Activated CD4-positive, alpha-beta T cell treated with anti-CD3 and anti-CD28 coated beads, Interleukin-2, amount 50 U/mL, for 16 hours (primary cell): Measurements from ENCODE around the gene SOX6.
"Not testable (repeated sequence)": the region's sequence is repeated elsewhere in the genome, so short reads cannot be mapped to it uniquely, and the experiment has no call there.

Experiments used
- DNase-seq: peaks from one replicate; pipeline ENCODE4 v3.0.0-alpha.2; 2020

SOX6 gene

GRCh38 chr11:16184588-16184987 is 171.8 kb downstream of the SOX6 start:
- no peak for DNase-seq

- DNase-seq: no peak
Measured at GRCh38 chr11:16182553-16182952, 173.8 kb downstream of the SOX6 start.

- DNase-seq: no peak
Measured at GRCh38 chr11:16180868-16181267, 175.5 kb downstream of the SOX6 start.

- DNase-seq: no peak
Measured at GRCh38 chr11:16179676-16180075, 176.7 kb downstream of the SOX6 start.

- no peak for DNase-seq
Measured at GRCh38 chr11:16178273-16178672, 178.1 kb downstream of the SOX6 start.

- DNase-seq: no peak
Measured at GRCh38 chr11:16177688-16178087, 178.7 kb downstream of the SOX6 start.

- DNase-seq: no peak
Measured at GRCh38 chr11:16173798-16174197, 182.5 kb downstream of the SOX6 start.

GRCh38 chr11:16171882-16172281 is 184.5 kb downstream of the SOX6 start:
- DNase-seq: no peak

GRCh38 chr11:16169956-16170847 is 186.1 kb downstream of the SOX6 start:
- no peak for DNase-seq

- DNase-seq: no peak
Measured at GRCh38 chr11:16169541-16169940, 186.8 kb downstream of the SOX6 start.

GRCh38 chr11:16167706-16168487 is 188.4 kb downstream of the SOX6 start:
- no peak for DNase-seq

GRCh38 chr11:16166571-16166970 is 189.8 kb downstream of the SOX6 start:
- DNase-seq: no peak

- no peak for DNase-seq
Measured at GRCh38 chr11:16160146-16160545, 196.2 kb downstream of the SOX6 start.

GRCh38 chr11:16158426-16158994 is 197.8 kb downstream of the SOX6 start:
- no peak for DNase-seq

- no peak for DNase-seq
Measured at GRCh38 chr11:16157327-16157726, 199.0 kb downstream of the SOX6 start.

GRCh38 chr11:16155448-16155847 is 200.9 kb downstream of the SOX6 start:
- DNase-seq: no peak

GRCh38 chr11:16154715-16155396 is 201.5 kb downstream of the SOX6 start:
- no peak for DNase-seq

GRCh38 chr11:16153951-16154350 is 202.4 kb downstream of the SOX6 start:
- no peak for DNase-seq

GRCh38 chr11:16151138-16151537 is 205.2 kb downstream of the SOX6 start:
- DNase-seq: no peak

- no peak for DNase-seq
Measured at GRCh38 chr11:16149476-16149875, 206.9 kb downstream of the SOX6 start.

- DNase-seq: no peak
Measured at GRCh38 chr11:16148301-16148931, 207.9 kb downstream of the SOX6 start.

- DNase-seq: not testable (repeated sequence)
Measured at GRCh38 chr11:16146980-16147379, 209.4 kb downstream of the SOX6 start.

- not testable (repeated sequence) for DNase-seq
Measured at GRCh38 chr11:16141614-16142013, 214.7 kb downstream of the SOX6 start.
